NK-92 (cell line): ENCODE measurements around the gene MYMX.
"Not testable (repeated sequence)": the region's sequence is repeated elsewhere in the genome, so short reads cannot be mapped to it uniquely, and the experiment has no call there.

ENCODE experiments used
- DNase-seq: peaks from one replicate; lab custom pipeline; 2025; ENCODE audit not compliant: unreplicated experiment; lab: John Stamatoyannopoulos, UW

The MYMX gene

DNA sequence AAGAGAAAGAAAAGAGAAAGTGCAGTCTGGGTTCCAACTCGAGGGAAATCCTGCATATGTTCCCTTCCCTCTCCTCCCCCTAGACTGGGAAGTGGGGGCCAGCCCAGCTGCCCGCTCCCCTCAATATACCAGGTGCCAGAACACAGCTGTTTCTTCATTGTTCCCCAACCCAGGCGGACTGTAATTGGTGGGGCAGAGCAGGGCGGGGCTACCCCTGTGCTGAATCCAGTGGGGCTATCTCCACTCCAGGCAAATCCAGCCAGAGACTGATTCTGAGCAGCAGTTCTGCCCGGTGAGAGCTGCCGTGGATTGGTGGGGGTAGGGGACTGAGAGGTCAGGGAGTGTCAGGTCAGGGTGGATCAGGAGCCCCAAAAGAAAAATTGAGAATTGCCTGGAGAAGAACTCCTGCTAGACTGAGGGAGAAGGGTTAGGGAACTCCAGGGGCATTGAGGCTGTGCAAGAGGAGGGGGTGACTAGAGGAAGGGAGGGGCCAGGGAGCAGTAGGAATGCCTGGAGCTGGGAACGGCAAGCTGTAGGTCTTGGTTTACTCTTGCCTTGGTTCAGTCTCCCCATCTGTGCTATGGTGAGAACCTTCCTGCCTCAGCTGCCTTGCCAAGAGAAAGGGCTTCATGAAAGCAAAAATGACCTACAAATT lies at the start of gene MYMX:
MYMX (plus strand) TSS at position 250 of the 655 bp plus-strand sequence. CDS start 546 bp downstream, outside the sequence.
- DNase-seq = no peak

GRCh38 chr6:44167567-44167966 lies 49.2 kb upstream of the MYMX start:
- no peak for DNase-seq

DNA sequence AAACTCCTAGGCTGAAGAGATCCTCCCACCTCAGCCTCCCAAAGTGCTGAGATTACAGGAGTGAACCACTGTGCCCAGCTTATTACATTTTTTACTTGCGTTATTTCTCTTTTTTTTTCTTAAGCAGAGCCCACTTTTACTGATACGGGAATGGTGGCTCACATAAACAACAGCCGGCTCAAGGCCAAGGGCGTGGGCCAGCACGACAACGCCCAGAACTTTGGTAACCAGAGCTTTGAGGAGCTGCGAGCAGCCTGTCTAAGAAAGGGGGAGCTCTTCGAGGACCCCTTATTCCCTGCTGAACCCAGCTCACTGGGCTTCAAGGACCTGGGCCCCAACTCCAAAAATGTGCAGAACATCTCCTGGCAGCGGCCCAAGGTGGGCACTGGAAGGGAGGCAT lies 47.6 kb upstream of the MYMX start:
- no peak for DNase-seq

GRCh38 chr6:44169886-44170570 lies 46.7 kb upstream of the MYMX start:
- no peak for DNase-seq

GRCh38 chr6:44171899-44172546 lies 44.7 kb upstream of the MYMX start:
- no peak for DNase-seq

DNA sequence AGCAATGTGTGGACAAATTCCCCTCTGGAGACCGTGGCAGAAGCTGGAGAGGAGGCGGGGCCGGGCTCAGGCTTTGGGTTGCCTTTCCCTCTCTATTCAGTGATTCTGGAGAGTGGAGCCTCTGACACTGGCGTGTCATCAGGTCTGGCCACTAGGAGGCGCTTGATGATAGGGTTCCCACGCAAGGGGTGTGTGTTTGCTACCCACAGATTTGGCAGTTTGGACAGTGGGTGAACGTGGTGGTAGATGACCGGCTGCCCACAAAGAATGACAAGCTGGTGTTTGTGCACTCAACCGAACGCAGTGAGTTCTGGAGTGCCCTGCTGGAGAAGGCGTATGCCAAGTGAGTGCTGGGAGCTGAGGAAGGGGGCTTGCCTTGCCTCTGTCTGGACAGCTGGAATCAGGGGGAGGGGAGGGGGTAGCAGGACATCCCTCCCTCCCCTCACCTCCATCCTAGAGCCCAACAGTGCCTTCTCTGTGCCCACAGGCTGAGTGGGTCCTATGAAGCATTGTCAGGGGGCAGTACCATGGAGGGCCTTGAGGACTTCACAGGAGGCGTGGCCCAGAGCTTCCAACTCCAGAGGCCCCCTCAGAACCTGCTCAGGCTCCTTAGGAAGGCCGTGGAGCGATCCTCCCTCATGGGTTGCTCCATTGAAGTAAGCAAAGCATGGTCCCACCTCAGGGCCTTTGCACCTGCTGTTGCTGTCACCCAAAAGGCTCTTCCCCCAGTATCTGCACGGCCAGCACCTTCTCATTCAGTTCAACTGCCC lies 43.8 kb upstream of the MYMX start:
- no peak for DNase-seq

- no peak for DNase-seq
These were observed 40.5 kb upstream of the MYMX start for GRCh38 chr6:44176130-44176761.

GRCh38 chr6:44176762-44177509 lies 39.8 kb upstream of the MYMX start:
- DNase-seq = no peak

GRCh38 chr6:44177691-44178423 lies 38.9 kb upstream of the MYMX start:
- no peak for DNase-seq

DNA sequence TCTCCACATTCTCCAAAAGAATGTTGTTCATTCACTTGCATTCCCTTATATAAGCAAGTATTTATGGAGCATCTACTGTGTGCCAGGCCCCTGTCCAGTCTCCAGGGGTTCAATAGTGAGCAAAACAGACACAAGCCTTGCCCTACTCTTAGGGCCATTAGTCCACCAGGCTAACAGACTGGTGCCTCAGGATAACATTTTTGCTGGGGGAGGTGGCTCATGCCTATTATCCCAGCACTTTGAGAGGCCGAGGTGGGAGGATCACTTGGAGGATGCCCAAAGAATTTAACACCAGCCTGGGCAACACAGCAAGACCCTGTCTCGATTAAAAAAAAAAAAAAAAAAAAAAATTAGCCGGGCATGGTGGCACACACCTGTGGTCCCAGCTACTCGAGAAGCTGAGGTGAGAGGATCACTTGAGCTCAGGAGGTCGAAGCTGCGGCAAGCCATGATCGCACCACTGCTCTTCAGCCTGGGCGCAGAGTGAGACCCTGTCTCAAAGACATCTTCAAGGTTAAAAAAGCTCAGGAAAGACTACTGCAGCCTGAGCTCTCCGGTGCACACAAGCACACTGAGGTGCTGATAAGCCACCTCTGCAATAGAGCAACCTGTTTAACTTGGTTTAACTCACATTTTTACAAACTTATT lies 38.2 kb upstream of the MYMX start:
- DNase-seq = no peak

GRCh38 chr6:44179072-44179536 lies 37.6 kb upstream of the MYMX start:
- no peak for DNase-seq

- DNase-seq = no peak
These were observed 37.1 kb upstream of the MYMX start for GRCh38 chr6:44179648-44180047.

DNA sequence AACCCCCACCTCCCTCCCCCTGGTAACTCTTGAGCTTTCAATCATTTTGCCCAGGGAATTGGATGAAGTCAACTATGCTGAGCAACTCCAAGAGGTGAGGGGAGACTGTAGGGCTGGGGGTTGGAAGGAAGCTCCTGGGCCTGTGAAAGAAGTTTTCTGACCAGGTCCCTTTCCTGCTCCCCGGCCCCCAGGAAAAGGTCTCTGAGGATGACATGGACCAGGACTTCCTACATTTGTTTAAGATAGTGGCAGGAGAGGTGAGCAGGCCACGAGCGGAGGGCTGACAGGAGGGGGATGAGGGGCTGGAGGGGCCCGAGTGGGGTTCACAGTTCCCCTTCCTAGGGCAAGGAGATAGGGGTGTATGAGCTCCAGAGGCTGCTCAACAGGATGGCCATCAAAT lies 36.3 kb upstream of the MYMX start:
- no peak for DNase-seq

DNA sequence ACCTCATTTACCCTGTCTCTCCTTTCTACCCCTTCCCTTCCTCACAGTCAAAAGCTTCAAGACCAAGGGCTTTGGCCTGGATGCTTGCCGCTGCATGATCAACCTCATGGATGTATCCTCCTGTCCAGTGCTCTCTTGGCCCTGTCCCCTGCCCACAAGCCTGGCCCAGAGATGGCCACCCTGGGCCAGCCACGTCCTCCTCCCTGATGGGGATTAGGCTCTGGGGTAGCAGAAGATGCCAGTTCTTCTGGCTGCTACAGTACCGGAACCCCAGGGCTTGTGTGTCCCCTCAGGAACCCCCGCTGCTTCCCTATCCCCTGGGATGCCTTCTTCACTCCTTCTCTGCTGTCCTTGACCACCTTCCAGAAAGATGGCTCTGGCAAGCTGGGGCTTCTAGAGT lies 35.8 kb upstream of the MYMX start:
- no peak for DNase-seq

DNA sequence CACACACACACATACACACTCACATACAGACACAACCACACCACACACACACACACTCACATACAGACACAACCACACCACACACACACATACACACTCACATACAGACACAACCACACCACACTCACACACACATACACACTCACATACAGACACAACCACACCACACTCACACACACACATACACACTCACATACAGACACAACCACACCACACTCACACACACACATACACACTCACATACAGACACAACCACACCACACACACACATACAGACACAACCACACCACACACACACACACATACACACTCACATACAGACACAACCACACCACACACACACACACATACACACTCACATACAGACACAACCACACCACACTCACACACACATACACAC lies 34.9 kb upstream of the MYMX start:
- not testable (repeated sequence) for DNase-seq

DNA sequence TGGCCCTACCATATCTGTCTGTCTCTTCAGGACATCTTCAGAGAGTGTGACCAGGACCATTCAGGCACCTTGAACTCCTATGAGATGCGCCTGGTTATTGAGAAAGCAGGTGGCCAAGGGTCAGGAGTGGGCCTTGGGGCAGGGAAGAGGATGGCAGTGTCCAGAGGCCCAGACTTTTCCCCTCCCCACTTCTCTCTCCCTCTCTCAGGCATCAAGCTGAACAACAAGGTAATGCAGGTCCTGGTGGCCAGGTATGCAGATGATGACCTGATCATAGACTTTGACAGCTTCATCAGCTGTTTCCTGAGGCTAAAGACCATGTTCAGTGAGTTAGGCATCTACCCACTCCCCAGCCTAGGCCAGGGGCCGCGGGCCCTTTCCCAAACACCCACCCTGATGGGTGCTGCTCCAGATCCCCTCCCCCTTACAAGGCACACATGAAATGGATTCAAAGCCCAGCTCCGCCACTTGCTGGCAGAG lies 33.8 kb upstream of the MYMX start:
- DNase-seq = no peak

DNA sequence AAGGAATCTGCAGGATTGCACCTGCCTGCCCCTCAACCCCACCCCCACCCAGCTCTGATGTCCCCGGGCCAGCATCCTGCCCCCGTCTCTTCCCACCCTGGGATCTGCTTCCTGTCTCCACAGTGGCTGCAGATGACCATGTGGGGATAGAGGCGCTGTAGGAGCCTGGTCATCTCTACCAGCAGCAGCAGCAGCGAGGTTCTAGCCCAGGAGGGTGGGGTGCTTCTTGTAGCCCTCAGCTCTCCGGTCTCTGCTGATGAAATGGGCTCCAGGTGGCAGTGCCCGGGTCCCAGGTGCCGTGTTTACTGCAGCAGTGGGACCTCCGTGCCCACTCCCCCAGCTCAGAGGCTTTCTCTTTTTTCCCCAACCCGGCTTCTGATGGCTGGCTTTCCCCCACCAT lies 32.9 kb upstream of the MYMX start:
- no peak for DNase-seq

DNA sequence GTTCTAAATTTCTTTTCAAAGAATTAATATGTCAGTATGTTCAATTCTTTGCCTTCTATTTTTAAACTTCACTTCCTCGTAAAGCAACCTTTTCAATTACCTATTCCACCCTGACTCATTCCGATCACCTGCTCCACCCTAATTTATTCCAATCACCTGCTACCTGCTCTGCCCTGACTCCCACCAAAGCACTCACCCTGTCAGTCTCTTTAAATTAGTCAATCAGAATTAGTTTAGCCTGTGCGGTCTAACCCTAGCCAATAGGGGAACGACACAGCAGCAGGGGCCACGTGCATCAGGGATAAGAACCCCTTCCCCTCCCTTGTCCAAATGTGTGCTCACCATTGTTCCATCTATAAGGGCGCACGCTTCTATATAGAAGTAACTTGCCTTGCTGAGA lies 31.4 kb upstream of the MYMX start:
- not testable (repeated sequence) for DNase-seq
